Endothelial cell of umbilical vein (primary cell): Measurements from ENCODE around the gene WDFY2. TPM values are rescaled to one million over a fixed set of nuclear protein-coding genes. Genes with fewer than 3 reads are reported as not detected.

Source experiments
- BruUV-seq: library from RNA; stranded (reverse); fragments of 400-500 nt; replicated peaks from 2 replicates; lab custom pipeline; 2021; lab: Mats Ljungman, UMichigan
- CTCF ChIA-PET: fragments of 300-600, 350-600 bp; sonication (Branson Sonifier 250); formaldehyde crosslinking; loops from one replicate; lab custom pipeline; 2021; ENCODE audit warnings: antibody characterized with exemption, inconsistent platforms; lab: Charles Lee
- POLR2A ChIA-PET: fragments of 300-600, 350-600 bp; sonication (Branson Sonifier 250); formaldehyde crosslinking; loops from one replicate; lab custom pipeline; 2021; ENCODE audit warnings: antibody characterized with exemption, inconsistent platforms; lab: Charles Lee
- DNase-seq: peaks from one replicate; pipeline ENCODE4 v3.0.0-alpha.2; 2011; ENCODE audit warnings: low read depth, low spot score
- FAIRE-seq: peaks from 2 replicates; lab custom pipeline; 2011; peaks lifted over from hg19 to GRCh38; lab: Jason Lieb, UNC
- H2AFZ ChIP-seq: 2 replicates; pipeline ENCODE4 v1.6.0; 2012; ENCODE audit warnings: low read depth, low read length, control low read depth, inconsistent platforms
- H3K27ac ChIP-seq: 2 replicates; pipeline ENCODE4 v1.5.1; 2011; ENCODE audit warnings: low read depth, mild to moderate bottlenecking, control low read depth, low read length, moderate library complexity; ENCODE audit not compliant: insufficient read depth
- H3K27me3 ChIP-seq, 2 experiments: 2 replicates each; pipeline versions ENCODE4 v1.6.0 to v1.6.1; 2011; ENCODE audit warnings: low read length in 2 of 2, mixed read lengths in 1 of 2; ENCODE audit not compliant: control insufficient read depth in 2 of 2, insufficient read depth in 2 of 2
- H3K36me3 ChIP-seq, 2 experiments: 2 replicates in 1 of 2; 3 replicates in 1 of 2; pipeline ENCODE4 v1.5.1; 2011; ENCODE audit warnings: low read length in 2 of 2, mild to moderate bottlenecking in 1 of 2, moderate library complexity in 1 of 2; ENCODE audit not compliant: control insufficient read depth in 2 of 2, insufficient read depth in 2 of 2; ENCODE audit errors: extremely low read depth in 1 of 2
- H3K4me1 ChIP-seq: 3 replicates; pipeline ENCODE4 v1.5.1; 2011; ENCODE audit warnings: mild to moderate bottlenecking, low read length; ENCODE audit not compliant: control insufficient read depth, insufficient read depth; ENCODE audit errors: extremely low read depth
- H3K4me2 ChIP-seq: 2 replicates; pipeline ENCODE4 v1.6.1; 2011; ENCODE audit warnings: low read length, control low read depth, mixed read lengths; ENCODE audit not compliant: insufficient read depth
- H3K4me3 ChIP-seq, 3 experiments: fragments of 200-600 bp in 1 of 3; sonication (generic), shearing (Covaris generic) in 1 of 3; replicated peaks in 1 of 3; 2 replicates each; pipeline ENCODE4 v1.5.1; 2011 to 2016; ENCODE audit warnings: control low read depth in 3 of 3, low read length in 3 of 3, mild to moderate bottlenecking in 2 of 3, inconsistent platforms in 1 of 3, low read depth in 1 of 3, moderate library complexity in 1 of 3; ENCODE audit not compliant: insufficient read depth in 1 of 3
- H3K79me2 ChIP-seq: 2 replicates; pipeline ENCODE4 v1.6.0; 2012; ENCODE audit warnings: low read length, inconsistent platforms; ENCODE audit not compliant: control insufficient read depth, insufficient read depth
- H3K9ac ChIP-seq: replicated peaks from 2 replicates; pipeline ENCODE3; 2011; ENCODE audit warnings: low read length, control low read depth; ENCODE audit not compliant: insufficient read depth; ENCODE audit errors: extremely low read depth
- H3K9me1 ChIP-seq: replicated peaks from 3 replicates; pipeline ENCODE4 v1.6.0; 2011; ENCODE audit warnings: mild to moderate bottlenecking, low read length; ENCODE audit not compliant: control insufficient read depth, insufficient read depth; ENCODE audit errors: extremely low read depth
- H3K9me3 ChIP-seq: replicated peaks from 2 replicates; pipeline ENCODE4 v1.5.1; 2012; ENCODE audit warnings: low read length, inconsistent platforms; ENCODE audit not compliant: control insufficient read depth, insufficient read depth
- H4K20me1 ChIP-seq: replicated peaks from 2 replicates; pipeline ENCODE3; 2011; ENCODE audit warnings: mild to moderate bottlenecking, low read length; ENCODE audit not compliant: control insufficient read depth, insufficient read depth; ENCODE audit errors: extremely low read depth
- CTCF ChIP-seq, 2 donors: IDR thresholded peaks; 1 replicate in 1 of 2; 2 replicates in 1 of 2; pipeline ENCODE4 v1.5.1; 2011; ENCODE audit warnings: low read length in 2 of 2, mild to moderate bottlenecking in 2 of 2, moderate library complexity in 2 of 2, control low read depth in 1 of 2, inconsistent platforms in 1 of 2, low read depth in 1 of 2; ENCODE audit not compliant: insufficient read depth in 1 of 2; ENCODE audit errors: extremely low read depth in 1 of 2
- EZH2 ChIP-seq: IDR thresholded peaks from 2 replicates; pipeline ENCODE4 v1.6.1; 2012; ENCODE audit warnings: borderline replicate concordance, low read depth, mild to moderate bottlenecking, moderate library complexity, low read length, inconsistent platforms; ENCODE audit not compliant: severe bottlenecking
- FOS ChIP-seq: IDR thresholded peaks from 2 replicates; pipeline ENCODE4 v1.6.1; 2011; ENCODE audit warnings: mild to moderate bottlenecking, low read length, moderate library complexity, borderline replicate concordance; ENCODE audit not compliant: insufficient read depth
- GATA2 ChIP-seq: IDR thresholded peaks from 2 replicates; pipeline ENCODE4 v1.7.0; 2011; ENCODE audit warnings: low read depth, mild to moderate bottlenecking, moderate library complexity, mixed read lengths, low read length; ENCODE audit not compliant: insufficient read length, insufficient read depth
- JUN ChIP-seq: IDR thresholded peaks from 2 replicates; pipeline ENCODE4 v1.6.1; 2011; ENCODE audit warnings: borderline replicate concordance, low read depth; ENCODE audit not compliant: insufficient read length, insufficient read depth
- MAX ChIP-seq: IDR thresholded peaks from 2 replicates; pipeline ENCODE4 v1.6.1; 2011; ENCODE audit not compliant: insufficient read depth, insufficient read length
- MYC ChIP-seq: IDR thresholded peaks from one replicate; pipeline ENCODE4 v1.6.1; 2011; ENCODE audit warnings: mild to moderate bottlenecking, low read depth, low read length
- POLR2A ChIP-seq: IDR thresholded peaks from 2 replicates; pipeline ENCODE4 v1.6.1; 2012; ENCODE audit warnings: low read depth, mild to moderate bottlenecking, control low read depth, low read length
- POLR2AphosphoS5 ChIP-seq: IDR thresholded peaks from 2 replicates; pipeline ENCODE4 v1.6.1; 2012; ENCODE audit warnings: low read depth, mild to moderate bottlenecking, control low read depth, low read length, moderate library complexity; ENCODE audit not compliant: insufficient read depth
- dilution Hi-C: fragments of 300-500 bp; cut with MboI; formaldehyde crosslinking; loops from one replicate; pipeline ENCODE4 v1.15.0; 2019; ENCODE audit warnings: low sequenced_read_pairs; ENCODE audit not compliant: extremely low pct_ligation_motif_present
- intact Hi-C: fragments of 100-400 bp; cut with micrococcal nuclease; formaldehyde crosslinking; loops from one replicate; pipeline ENCODE4 v1.10.0; 2022
- polyA plus RNA-seq, 4 experiments: library from polyadenylated mRNA; depleted of rRNA in 3 of 4; stranded (reverse) in 3 of 4; unstranded in 1 of 4; fragments of >200 nt; gene quantifications; 2 replicates each; pipeline versions ENCODE4 v1.2.1 to v1.2.3, GENCODE V29; 2011 to 2012; ENCODE audit warnings: missing spikeins in 1 of 4
- total RNA-seq: library from RNA; stranded (reverse); gene quantifications from 2 replicates; pipeline ENCODE4 v1.2.3, GENCODE V29; 2021

WDFY2 gene
- total and polyA plus RNA-seq, 2 donors (not counting 3 experiments of a cell fraction or from before 2014, with no cell fraction given): 2.1 to 5.5 TPM

GRCh38 chr13:51772781-51773180, 188.5 kb downstream of the WDFY2 start:
- Histone ChIP-seq H3K27me3 (peaks cover 0 to 2% of the 10 kb centered on the region in 2 experiments), H3K4me2 (no peak overlapping the region), H3K36me3 (no peaks in the 10 kb centered on the region), H3K9me3 (no peaks in the 10 kb centered on the region), H2AFZ (no peak overlapping the region), H3K4me1 (no peaks in the 10 kb centered on the region), H3K27ac (no peak overlapping the region), H3K9me1 (no peaks in the 10 kb centered on the region), H3K9ac (no peak overlapping the region), H4K20me1 (no peaks in the 10 kb centered on the region), H3K79me2 (no peaks in the 10 kb centered on the region), H3K4me3 (no peak overlapping the region)
- FAIRE-seq: no peak
- ChIA-PET POLR2A (interaction anchor here (0.6 kb wide), 1 partner anchor 49 kb away, joined by 6 read pairs; no protein-coding TSS in a partner anchor), CTCF (interaction anchor here (1.1 kb wide), 1 partner anchor 8 kb away, joined by 6 read pairs; no protein-coding TSS in a partner anchor)
- TF ChIP-seq GATA2 (no peak), MYC (no peak), CTCF (IDR thresholded peaks at IDR 0.05; ENCODE audit: extremely low read depth in 1 of 2, insufficient read depth in 1 of 2, low read depth in 1 of 2, low read length in 2 of 2) (no peak), JUN (no peak), POLR2AphosphoS5 (no peak), POLR2A (no peak), MAX (no peak), FOS (no peak), EZH2 (no peak)
- intact Hi-C loops (no loop called here), dilution Hi-C loops (no loop called here)
- DNase-seq: no peak
- no TSS peak for BruUV-seq
